Osteoblast (primary cell): ENCODE measurements around the gene CDH4. TPM values are rescaled to one million over a fixed set of nuclear protein-coding genes. Genes with fewer than 3 reads are reported as not detected.

Experiments
- DNase-seq: peaks from one replicate; pipeline ENCODE4 v3.0.0; 2011; ENCODE audit warnings: low spot score, mixed read lengths; ENCODE audit not compliant: insufficient read length; ENCODE audit errors: missing footprints
- H2AFZ ChIP-seq: 2 replicates; pipeline ENCODE4 v1.6.0; 2011; ENCODE audit warnings: mild to moderate bottlenecking, low read length
- H3K27ac ChIP-seq: 2 replicates; pipeline ENCODE4 v1.5.1; 2011; ENCODE audit warnings: mild to moderate bottlenecking, low read depth, low read length, moderate library complexity
- H3K27me3 ChIP-seq: 2 replicates; pipeline ENCODE4 v1.6.0; 2012; ENCODE audit warnings: mild to moderate bottlenecking, control low read depth, inconsistent platforms, low read length, moderate library complexity; ENCODE audit not compliant: insufficient read depth
- H3K36me3 ChIP-seq: 2 replicates; pipeline ENCODE4 v1.5.1; 2011; ENCODE audit warnings: mild to moderate bottlenecking, low read length, control low read depth, moderate library complexity; ENCODE audit not compliant: insufficient read depth
- H3K4me1 ChIP-seq: 2 replicates; pipeline ENCODE4 v1.5.1; 2011; ENCODE audit warnings: mild to moderate bottlenecking, low read length, control low read depth, moderate library complexity; ENCODE audit not compliant: insufficient read depth
- H3K4me2 ChIP-seq: 2 replicates; pipeline ENCODE4 v1.6.0; 2011; ENCODE audit warnings: mild to moderate bottlenecking, low read length; ENCODE audit not compliant: insufficient read depth
- H3K4me3 ChIP-seq: fragments of 200-600 bp; sonication (generic); 3 replicates; pipeline ENCODE4 v1.5.1; 2012; ENCODE audit warnings: mild to moderate bottlenecking, low read length, inconsistent platforms; ENCODE audit not compliant: insufficient read depth
- H3K79me2 ChIP-seq: 2 replicates; pipeline ENCODE4 v1.6.0; 2012; ENCODE audit warnings: mild to moderate bottlenecking, low read length, control low read depth, inconsistent platforms; ENCODE audit not compliant: insufficient read depth
- H3K9me3 ChIP-seq: 2 replicates; pipeline ENCODE4 v1.5.1; 2011; ENCODE audit warnings: low read depth, low read length, control low read depth
- H4K20me1 ChIP-seq: 2 replicates; pipeline ENCODE4 v1.6.0; 2012; ENCODE audit warnings: mild to moderate bottlenecking, low read length, control low read depth; ENCODE audit not compliant: insufficient read depth
- total RNA-seq: library from RNA; depleted of rRNA; stranded (reverse); fragments of >200 nt; gene quantifications from 2 replicates; pipeline ENCODE4 v1.2.3, GENCODE V29; 2012
- TF ChIP-seq, protein P1 (sequence below): IDR thresholded peaks from 2 replicates; pipeline ENCODE4 v1.5.1; 2011; ENCODE audit warnings: mild to moderate bottlenecking, low read depth, low read length, moderate library complexity; ENCODE audit errors: extremely low read depth

The CDH4 gene
- total RNA-seq, 1 donor: 1.1 TPM

DNA sequence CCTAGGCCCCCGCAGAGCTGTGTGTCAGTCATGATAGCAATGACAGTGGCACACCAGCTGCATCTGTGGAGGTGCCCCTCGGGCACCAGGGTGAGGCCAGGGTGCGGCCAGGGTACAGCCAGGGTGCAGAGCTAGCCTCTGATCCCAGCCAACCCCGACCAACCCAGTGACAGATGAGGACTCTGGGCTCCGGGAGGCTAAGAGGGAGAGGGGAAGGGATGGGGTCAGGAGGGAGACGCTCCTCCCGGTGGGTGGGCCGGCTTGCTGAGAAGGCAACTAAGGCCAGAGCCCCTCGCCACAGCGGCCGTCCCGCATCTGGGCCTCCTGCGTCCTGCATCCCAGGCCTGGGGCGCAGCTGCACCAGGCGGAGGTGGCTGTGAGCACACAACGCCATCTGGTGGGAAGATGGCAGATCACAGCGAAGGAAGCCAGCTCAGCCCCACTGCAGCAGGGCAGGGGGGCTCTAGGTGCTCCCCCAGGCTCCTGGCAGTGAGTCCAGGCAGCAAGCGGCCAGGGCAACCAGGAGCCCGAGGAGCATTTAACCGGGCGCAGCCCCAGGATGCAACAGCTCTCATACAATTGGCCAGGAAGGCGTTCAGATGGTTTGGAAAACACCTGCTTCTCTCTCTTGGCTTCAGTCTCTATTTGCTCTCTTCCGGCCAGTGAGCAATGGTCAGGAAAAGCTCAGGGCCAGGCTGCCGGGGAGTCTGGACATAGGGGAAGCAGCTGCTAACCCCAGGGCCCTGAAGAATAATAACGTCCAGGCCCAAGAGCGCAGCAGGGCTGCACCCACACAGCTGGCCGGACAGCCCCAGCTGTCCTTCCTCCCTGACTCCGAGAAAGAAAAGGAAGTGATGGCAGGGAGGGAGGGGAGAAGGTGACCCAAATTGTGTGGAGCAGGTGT is 644.2 kb downstream of the CDH4 start:
- peak; percentile 99 for DNase-seq
- H3K27me3 ChIP-seq: peaks cover 4% of the 10 kb centered on the region
- H3K4me2 ChIP-seq: no peak overlapping the region
- H3K79me2 ChIP-seq: no peaks in the 10 kb centered on the region
- no peak overlapping the region for H2AFZ ChIP-seq
- peaks cover 2% of the 10 kb centered on the region for H4K20me1 ChIP-seq
- no peaks in the 10 kb centered on the region for H3K36me3 ChIP-seq
- H3K27ac ChIP-seq: no peak overlapping the region
- TF ChIP-seq, protein P1, sequence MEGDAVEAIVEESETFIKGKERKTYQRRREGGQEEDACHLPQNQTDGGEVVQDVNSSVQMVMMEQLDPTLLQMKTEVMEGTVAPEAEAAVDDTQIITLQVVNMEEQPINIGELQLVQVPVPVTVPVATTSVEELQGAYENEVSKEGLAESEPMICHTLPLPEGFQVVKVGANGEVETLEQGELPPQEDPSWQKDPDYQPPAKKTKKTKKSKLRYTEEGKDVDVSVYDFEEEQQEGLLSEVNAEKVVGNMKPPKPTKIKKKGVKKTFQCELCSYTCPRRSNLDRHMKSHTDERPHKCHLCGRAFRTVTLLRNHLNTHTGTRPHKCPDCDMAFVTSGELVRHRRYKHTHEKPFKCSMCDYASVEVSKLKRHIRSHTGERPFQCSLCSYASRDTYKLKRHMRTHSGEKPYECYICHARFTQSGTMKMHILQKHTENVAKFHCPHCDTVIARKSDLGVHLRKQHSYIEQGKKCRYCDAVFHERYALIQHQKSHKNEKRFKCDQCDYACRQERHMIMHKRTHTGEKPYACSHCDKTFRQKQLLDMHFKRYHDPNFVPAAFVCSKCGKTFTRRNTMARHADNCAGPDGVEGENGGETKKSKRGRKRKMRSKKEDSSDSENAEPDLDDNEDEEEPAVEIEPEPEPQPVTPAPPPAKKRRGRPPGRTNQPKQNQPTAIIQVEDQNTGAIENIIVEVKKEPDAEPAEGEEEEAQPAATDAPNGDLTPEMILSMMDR: peak; percentile 65
- peaks cover 4% of the 10 kb centered on the region for H3K9me3 ChIP-seq
- H3K4me3 ChIP-seq: no peak overlapping the region
- no peaks in the 10 kb centered on the region for H3K4me1 ChIP-seq

DNA sequence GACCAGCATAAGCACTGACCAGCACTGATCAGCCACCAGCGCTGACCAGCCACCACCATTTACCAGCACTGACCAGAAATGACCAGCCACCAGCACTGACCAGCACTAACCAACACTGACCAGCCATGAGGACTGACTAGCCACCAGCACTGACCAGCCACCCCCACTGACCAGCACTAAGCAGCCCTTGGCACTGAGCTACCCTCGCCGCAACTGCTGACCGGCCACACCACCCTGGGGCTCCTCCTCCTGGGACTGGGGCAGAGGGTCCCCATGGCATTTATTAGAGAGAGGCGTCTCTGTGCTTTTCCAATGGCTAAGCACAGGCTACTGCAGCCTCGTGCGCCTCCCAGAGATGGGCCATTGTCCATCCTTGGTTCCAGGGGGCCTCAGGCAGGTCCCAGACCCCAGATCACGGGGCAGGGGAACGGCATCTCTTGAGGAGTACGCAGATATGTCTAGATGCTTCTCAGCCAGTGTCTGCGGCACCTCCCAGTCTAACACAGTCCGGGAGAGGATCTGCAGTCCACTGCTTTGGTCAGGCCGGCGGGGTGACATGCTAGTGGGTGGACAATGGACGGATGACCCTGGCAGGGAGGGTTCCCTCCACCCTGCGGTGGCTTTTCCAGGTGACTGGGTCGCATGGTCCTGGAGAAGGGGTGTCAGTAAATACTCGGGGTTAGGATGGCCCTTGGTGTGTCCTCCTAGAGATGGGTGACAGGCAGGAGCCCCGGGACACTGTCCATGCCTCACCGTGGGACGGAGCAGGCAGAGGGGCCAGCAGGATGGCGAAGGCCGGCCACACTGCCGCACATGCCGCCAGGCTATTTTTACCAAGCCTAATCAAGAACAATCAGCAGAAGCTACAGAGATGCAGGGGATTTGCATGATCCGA is 645.6 kb downstream of the CDH4 start:
- Histone ChIP-seq H3K4me1 (no peaks in the 10 kb centered on the region), H3K9me3 (no peaks in the 10 kb centered on the region), H3K27me3 (peaks cover 8% of the 10 kb centered on the region), H2AFZ (no peak overlapping the region), H3K36me3 (no peaks in the 10 kb centered on the region), H3K4me3 (no peak overlapping the region), H3K27ac (no peak overlapping the region), H3K4me2 (no peak overlapping the region), H4K20me1 (peaks cover 2% of the 10 kb centered on the region), H3K79me2 (no peaks in the 10 kb centered on the region)
- TF ChIP-seq, protein P1: no peak
- DNase-seq: no peak

DNA sequence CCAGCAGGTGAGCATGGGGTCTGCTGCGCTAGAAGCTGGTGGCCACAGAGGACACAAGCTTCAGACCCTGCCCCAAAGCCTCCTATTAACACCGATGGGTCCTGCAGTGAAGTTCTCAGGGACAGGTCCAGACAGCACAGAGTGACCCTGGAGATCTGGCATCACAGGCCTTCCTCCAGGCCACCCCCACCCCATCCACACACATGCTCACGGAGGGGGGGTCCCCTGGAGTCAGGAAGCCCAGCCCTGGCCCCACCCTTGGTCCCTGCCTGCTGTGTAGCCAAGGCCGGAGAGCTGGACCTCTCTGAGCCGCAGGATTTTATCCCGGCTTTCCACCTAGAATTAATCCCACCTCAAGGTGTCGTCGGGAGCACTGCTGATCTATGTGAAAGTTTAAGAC is 646.3 kb downstream of the CDH4 start:
- H3K4me1 ChIP-seq: no peaks in the 10 kb centered on the region
- H2AFZ ChIP-seq: no peak overlapping the region
- H3K79me2 ChIP-seq: no peaks in the 10 kb centered on the region
- no peak overlapping the region for H3K4me2 ChIP-seq
- peaks cover 2% of the 10 kb centered on the region for H4K20me1 ChIP-seq
- H3K4me3 ChIP-seq: no peak overlapping the region
- no peaks in the 10 kb centered on the region for H3K36me3 ChIP-seq
- TF ChIP-seq, protein P1: no peak
- no peaks in the 10 kb centered on the region for H3K9me3 ChIP-seq
- no peak overlapping the region for H3K27ac ChIP-seq
- H3K27me3 ChIP-seq: peaks cover 8% of the 10 kb centered on the region
- no peak for DNase-seq
